SKM-1 (cell line): Measurements from ENCODE around the gene PFKP.

Source experiments
- DNase-seq: peaks from one replicate; lab custom pipeline; 2025; ENCODE audit not compliant: unreplicated experiment; lab: John Stamatoyannopoulos, UW

The PFKP gene

GRCh38 chr10:3185386-3185785 lies 118.0 kb downstream of the PFKP start:
- DNase-seq, result no peak

DNA sequence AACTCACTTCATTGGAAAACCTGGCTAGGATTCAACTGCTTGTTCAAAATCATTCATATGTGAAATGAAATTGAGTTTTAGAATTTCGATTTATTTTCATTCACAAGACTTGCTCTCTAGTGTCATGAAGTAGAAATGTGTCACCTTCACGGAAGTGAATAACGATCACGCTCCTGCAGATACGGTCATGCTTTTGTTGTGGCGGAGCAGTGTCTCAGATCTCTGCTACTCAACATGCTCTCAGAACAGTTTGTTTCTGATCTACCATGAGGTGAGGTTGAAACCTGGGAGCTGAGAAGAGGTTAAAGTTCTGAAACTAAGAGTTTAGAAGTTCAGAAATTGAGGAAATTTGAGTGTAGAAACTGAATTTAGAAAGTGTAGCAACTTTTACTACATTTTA lies 119.0 kb downstream of the PFKP start:
- DNase-seq, result no peak
